ENCODE measurements around the gene SLC27A3.
"Not testable (repeated sequence)": the region's sequence is repeated elsewhere in the genome, so short reads cannot be mapped to it uniquely, and the experiment has no call there.

The SLC27A3 gene

DNA sequence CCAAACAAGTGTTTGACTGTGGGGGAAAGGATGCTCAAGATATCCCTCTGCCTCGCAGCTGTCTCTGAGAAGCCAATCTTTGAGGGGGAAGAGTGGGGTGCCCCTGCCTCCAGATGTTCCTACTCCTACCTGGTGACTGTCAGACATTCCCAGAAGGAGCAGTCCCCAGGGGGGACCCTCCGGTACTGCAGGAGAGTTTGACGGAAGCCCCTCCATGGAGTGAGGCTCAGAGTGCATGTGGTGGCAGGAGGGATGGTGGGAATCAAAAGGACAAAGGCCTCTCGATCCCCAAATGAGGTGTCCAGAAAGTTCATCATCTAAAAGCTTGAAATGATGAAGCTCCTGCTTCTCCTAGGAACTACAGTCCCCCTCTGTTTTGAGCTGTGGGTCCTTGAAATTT is 5.3 kb downstream of the SLC27A3 start:
- DNase-seq, result no peak

DNA sequence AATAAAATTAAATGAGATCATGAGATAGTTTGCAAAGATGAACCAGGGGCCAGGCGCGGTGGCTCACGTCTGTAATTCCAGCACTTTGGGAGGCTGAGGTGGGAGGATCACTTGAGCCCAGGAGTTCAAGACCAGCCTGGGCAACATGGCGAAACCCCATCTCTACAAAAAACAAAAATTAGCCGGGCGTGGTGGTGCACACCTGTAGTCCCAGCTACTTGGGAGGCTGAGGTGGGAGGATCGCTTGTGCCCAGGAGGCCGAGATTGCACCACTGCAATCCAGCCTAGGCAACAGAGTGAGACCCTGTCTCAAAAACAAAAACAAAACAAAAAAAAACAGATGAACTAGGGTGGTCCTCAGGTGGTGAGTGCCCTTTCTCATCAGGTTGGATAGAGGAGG is 7.4 kb downstream of the SLC27A3 start:
- DNase-seq, result not testable (repeated sequence)

DNA sequence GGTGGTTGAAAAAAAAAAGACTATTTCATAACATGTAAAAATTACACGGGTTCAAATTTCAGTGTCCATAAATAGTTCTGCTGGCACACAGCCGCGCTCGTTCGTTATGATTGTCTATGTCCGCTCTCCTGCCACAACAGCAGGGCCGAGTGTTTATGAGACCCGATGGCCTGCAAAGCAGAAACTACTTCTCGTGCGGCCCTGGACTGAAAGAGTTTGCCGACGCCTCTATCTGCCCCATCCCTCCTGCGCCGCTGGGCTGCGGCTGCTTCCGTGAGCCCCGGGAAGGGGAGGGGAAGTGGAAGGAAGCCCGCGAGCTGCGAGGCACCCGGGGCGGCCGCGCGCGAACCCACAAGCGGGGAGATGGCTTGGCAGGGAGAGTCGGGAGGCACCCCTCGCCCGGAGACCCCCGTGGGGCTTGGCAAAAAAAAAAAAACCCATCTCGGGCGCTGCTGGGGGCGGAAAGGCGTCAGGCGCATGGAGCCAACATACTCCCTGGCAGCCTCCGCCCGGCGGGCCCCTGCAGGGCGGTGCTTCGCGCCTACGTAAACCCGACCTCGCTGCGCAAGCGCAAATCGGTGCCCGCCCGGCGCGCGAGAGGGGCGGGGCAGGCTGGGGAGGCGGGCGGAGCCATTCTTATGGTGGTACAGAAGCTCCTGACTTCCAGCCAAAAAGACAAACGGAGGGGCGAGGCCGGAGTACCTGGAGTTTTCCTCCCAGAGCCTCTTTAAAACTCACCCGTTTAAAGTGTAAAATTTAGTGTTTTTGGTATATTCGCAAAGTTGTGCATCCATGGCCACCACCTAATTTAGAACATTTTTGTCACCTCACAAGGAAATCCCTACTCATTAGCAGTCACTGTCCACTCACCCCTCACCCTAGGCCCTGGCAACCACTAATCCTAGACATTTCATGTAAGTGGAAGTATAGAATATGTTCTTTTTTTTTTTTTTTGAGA is 8.3 kb downstream of the SLC27A3 start:
- peak; percentile 97 for DNase-seq

DNA sequence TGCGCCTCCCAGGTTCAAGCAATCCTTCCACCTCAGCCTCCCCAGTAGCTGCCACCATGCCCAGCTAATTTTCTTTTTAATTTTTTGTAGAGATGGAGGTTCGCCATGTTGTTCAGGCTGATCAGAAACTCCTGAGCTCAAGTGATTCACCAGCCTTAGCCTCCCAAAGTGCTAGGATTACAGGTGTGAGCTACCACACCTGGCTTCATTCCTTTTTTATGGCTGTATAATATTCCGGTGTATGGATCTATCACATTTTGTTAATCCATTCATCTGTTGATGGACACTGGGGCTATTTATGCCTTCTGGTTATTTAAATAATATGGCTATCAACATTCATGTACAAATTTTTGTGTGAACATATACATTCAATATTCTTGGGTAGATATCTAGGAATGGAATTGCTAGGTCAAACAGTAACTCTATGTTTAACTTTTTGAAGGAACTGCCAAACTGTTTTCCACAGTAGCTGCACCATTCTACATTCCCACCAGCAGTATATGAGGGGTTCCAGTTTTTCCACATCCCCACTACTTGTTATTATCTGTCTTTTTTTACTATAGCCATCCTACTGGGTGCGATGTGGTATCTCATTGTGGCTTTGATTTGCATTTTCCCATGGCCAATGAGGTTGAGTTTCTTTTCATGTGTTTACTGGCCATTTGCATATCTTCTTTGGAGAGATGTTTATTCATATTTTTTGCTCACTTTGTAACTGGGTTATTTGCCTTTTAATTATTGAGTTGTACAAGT is 11.0 kb downstream of the SLC27A3 start:
- no peak for DNase-seq

GRCh38 chr1:153789478-153790034 is 14.3 kb downstream of the SLC27A3 start:
- no peak for DNase-seq

GRCh38 chr1:153790313-153790965 is 15.2 kb downstream of the SLC27A3 start:
- DNase-seq, result no peak

DNA sequence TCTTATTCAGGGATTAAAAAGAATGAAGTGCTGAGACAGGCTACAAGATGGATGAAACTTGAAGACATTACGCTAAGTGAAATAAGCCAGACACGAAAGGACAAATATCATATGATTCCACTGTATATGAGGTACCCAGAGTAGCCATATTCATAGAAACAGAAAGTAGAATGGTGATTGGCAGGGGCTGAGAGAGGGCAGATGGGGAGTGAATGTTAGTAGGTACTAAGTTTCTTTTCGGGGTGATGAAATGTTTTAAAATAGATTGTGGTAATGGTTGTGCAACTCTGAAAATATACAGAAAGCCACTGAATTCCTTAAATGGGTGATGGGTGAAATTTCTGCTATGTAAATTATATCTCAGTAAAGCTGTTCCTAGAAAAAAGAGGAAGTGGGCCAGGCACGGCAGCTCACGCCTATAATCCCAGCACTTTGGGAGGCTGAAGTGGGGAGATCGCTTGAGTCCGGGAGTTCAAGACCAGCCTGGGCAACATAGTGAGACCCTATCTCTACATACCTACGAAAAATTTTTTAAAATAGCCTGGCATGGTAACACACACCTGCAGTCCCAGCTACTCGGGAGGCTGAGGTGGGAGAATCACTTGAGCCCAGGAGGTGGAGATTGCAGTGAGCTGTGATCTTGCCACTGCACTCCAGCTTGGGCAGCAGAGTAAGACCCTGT is 15.9 kb downstream of the SLC27A3 start:
- DNase-seq, result peak; percentile 99

DNA sequence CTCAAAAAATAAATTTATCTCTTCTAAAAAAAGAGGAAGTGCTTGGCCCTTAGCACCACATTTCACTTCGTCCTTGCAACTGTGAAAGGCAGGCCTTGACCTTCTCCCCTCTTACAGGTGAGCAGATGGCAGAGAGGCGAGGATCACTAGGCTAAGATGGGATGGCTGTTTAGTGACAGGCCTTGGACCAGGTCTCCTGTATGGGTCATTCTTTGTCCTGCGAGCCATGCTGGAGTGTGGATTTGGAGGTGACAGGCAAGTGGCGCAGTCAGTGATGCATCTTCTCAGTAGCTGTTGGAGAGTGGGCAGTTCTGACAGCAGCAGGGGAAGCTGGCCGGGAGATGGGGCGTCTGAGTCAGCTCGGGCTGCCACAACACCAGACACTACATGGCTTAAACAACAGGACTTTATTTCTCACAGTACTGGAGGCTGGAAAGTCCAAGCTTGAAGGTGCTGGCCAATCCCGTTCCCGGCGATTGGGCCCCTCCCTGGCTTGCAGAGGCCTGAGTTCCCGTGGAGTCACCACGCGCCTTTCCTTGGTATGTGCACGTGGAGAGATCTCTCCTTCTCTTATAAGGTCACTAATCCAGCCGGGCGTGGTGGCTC is 16.5 kb downstream of the SLC27A3 start:
- peak; percentile 77 for DNase-seq

- DNase-seq, result no peak
These were observed 17.4 kb downstream of the SLC27A3 start for GRCh38 chr1:153792631-153793041.

DNA sequence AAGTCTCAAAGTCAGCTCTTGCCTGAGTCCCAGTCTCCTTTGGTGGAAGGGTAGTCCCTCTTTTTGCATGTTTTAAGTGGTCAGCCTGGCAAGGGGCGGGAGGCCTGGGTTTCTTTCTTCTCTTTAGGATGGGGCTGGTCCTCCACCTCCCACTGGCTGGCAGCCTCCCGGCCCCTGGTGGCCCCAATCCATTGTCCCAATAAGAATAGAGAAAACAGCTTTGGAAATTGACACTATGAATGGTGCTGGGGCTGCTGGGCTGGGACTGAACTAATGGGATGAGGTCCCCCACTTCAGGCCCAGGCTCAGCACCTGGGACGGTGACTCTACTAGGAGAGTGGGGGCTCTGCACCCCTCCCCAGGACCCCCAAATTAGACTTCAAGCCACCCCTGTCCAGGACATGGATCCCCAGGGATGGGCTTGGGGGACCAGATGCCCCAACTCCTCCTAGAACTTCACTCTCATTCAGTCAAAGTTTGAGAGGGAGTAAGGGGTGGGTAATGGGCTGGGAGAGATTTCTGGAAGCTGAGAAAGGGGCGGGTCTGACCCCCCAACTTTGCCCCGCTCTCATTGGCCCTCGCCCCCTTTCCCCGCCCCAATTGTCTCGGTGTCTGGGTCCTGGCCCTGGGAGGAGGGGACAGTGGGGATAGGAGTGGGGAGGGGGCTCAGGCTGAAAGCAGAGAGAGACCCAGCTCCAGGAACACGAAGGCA is 18.2 kb downstream of the SLC27A3 start:
- no peak for DNase-seq

- DNase-seq, result no peak
These were observed 18.9 kb downstream of the SLC27A3 start for GRCh38 chr1:153793973-153794615.

GRCh38 chr1:153794624-153795329 is 19.6 kb downstream of the SLC27A3 start:
- no peak for DNase-seq

- DNase-seq, result no peak
These were observed 20.2 kb downstream of the SLC27A3 start for GRCh38 chr1:153795330-153795837.

DNA sequence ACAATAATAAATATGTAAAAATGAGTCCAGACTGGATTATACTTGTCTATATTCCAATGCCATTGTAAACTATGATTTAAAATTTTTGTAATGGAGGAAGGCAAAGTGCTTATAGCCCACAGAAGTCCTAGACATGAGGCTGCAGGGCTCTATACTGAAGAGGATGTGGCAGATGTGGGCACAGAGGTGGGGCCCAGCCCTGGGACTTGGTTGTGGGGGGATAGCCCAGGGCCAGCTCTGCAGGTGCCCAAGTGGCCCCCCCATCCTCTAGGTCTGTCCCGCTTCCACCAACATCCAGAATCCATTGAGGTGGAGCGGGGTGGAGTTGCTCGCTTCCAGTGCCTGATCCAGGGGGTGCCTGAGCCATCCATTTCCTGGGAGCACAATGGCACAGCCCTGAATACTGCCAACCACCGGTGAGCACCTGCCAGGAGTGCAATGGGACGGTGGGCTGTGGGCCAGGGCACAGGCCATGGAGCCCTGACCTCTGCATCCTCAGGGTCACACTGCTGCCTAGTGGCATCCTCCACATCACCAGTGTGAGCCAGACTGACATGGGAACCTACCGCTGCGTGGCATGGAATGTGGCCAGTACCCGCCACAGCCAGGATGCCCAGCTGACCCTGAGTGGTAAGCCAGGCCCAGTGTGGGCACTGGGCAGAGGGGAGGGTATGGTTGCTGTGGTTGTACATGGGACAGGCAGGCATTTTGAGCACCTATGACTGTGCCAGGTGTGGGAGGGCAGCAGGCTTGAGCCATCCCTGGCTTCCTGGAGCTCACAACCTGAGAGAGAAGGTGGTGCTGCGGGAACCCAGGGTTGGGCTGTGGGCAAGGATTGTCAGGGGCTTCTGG is 21.0 kb downstream of the SLC27A3 start:
- no peak for DNase-seq

GRCh38 chr1:153796786-153797659 is 21.8 kb downstream of the SLC27A3 start:
- peak; percentile 84 for DNase-seq

- no peak for DNase-seq
These were observed 23.2 kb downstream of the SLC27A3 start for GRCh38 chr1:153798468-153798780.

DNA sequence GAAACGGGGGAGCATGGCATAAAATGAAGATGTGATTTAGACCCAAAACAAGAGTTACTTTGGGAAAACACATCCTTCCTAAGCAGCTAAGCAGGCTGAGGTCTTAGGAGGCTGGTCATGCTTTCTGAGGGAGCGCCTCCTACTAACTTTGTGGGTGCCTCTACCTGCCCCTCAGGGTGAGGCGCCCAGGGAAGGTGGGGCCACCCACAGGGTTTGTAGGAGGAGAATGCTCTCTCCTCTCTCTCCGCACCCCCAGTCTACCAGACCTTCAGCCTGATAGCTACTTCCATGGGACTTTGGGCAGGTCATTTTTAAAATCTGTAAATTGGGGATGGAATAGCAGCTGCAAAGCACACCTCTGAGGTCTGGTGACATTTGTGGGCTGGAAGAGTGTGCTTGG is 23.8 kb downstream of the SLC27A3 start:
- no peak for DNase-seq
